H1 (cell line): ENCODE data around the gene MPHOSPH10. TPM values are rescaled to one million over a fixed set of nuclear protein-coding genes. Genes with fewer than 3 reads are reported as not detected.
A peak's percentile ranks its signal among the peaks of the same experiment; 100 is the strongest.

Experiments
- CTCF ChIA-PET: fragments of 300-600 bp; sonication (Branson Sonifier 250); formaldehyde crosslinking; loops from one replicate; lab custom pipeline; 2021; ENCODE audit not compliant: partially characterized antibody; lab: Charles Lee
- POLR2A ChIA-PET: fragments of 300-600 bp; sonication (Branson Sonifier 250); formaldehyde crosslinking; loops from one replicate; lab custom pipeline; 2021; ENCODE audit warnings: inconsistent platforms; ENCODE audit not compliant: partially characterized antibody; lab: Charles Lee
- DNase-seq, 2 experiments: peaks; one replicate each; pipeline versions ENCODE4 v3.0.0 to v3.0.0-alpha.2; 2010 to 2022; ENCODE audit warnings: low spot score in 2 of 2, low read depth in 1 of 2, mixed read lengths in 1 of 2
- FAIRE-seq: peaks from 2 replicates; lab custom pipeline; 2011; peaks lifted over from hg19 to GRCh38; lab: Jason Lieb, UNC
- H2AFZ ChIP-seq: 2 replicates; pipeline ENCODE4 v1.8.1; 2012; ENCODE audit warnings: low read length, inconsistent platforms
- H2AK5ac ChIP-seq: 2 replicates; pipeline ENCODE4 v1.6.1; 2013; ENCODE audit warnings: low read depth, low read length
- H2BK120ac ChIP-seq: replicated peaks from 2 replicates; pipeline ENCODE3; 2013; ENCODE audit warnings: low read depth, low read length, inconsistent platforms
- H2BK12ac ChIP-seq: 2 replicates; pipeline ENCODE4 v1.6.1; 2013; ENCODE audit warnings: low read depth, low read length
- H2BK15ac ChIP-seq: 2 replicates; pipeline ENCODE4 v1.6.1; 2013; ENCODE audit warnings: low read length
- H2BK20ac ChIP-seq: 2 replicates; pipeline ENCODE4 v1.6.1; 2013; ENCODE audit warnings: low read length
- H2BK5ac ChIP-seq: 2 replicates; pipeline ENCODE4 v1.6.1; 2013; ENCODE audit warnings: low read depth, low read length
- H3K14ac ChIP-seq: 2 replicates; pipeline ENCODE4 v1.6.1; 2013; ENCODE audit warnings: inconsistent platforms; ENCODE audit not compliant: insufficient read length
- H3K18ac ChIP-seq: 2 replicates; pipeline ENCODE4 v1.6.1; 2013; ENCODE audit warnings: low read length; ENCODE audit errors: extremely low read depth
- H3K23ac ChIP-seq: 2 replicates; pipeline ENCODE4 v1.6.1; 2013; ENCODE audit warnings: inconsistent platforms; ENCODE audit not compliant: insufficient read length
- H3K23me2 ChIP-seq: 2 replicates; pipeline ENCODE4 v1.6.1; 2013; ENCODE audit warnings: low read depth, low read length
- H3K27ac ChIP-seq: 2 replicates; pipeline ENCODE4 v1.6.1; 2011; ENCODE audit warnings: low read depth, low read length, inconsistent platforms
- H3K27me3 ChIP-seq, 4 experiments: replicated peaks in 1 of 4; 1 replicate in 1 of 4; 2 replicates in 3 of 4; pipeline versions ENCODE4 v1.6.1 to v1.8.1; 2011 to 2013; ENCODE audit warnings: low read length in 3 of 4, mild to moderate bottlenecking in 3 of 4, inconsistent platforms in 2 of 4, mixed read lengths in 2 of 4, moderate library complexity in 1 of 4; ENCODE audit not compliant: control insufficient read depth in 3 of 4, insufficient read depth in 3 of 4; ENCODE audit errors: extremely low read depth in 1 of 4
- H3K36me3 ChIP-seq, 4 experiments: 2 replicates each; pipeline versions ENCODE4 v1.6.1 to v1.8.1; 2011 to 2013; ENCODE audit warnings: mild to moderate bottlenecking in 4 of 4, low read length in 3 of 4, moderate library complexity in 2 of 4, control low read depth in 1 of 4, inconsistent platforms in 1 of 4; ENCODE audit not compliant: insufficient read depth in 4 of 4, control insufficient read depth in 2 of 4
- H3K4ac ChIP-seq: replicated peaks from 2 replicates; pipeline ENCODE3; 2013; ENCODE audit warnings: low read length, low read depth, mixed read lengths, inconsistent platforms; ENCODE audit not compliant: insufficient read length
- H3K4me1 ChIP-seq, 4 experiments: replicated peaks in 1 of 4; 1 replicate in 1 of 4; 2 replicates in 3 of 4; pipeline versions ENCODE4 v1.6.1 to v1.8.1; 2011 to 2013; ENCODE audit warnings: low read length in 3 of 4, inconsistent platforms in 2 of 4, mixed read lengths in 1 of 4; ENCODE audit not compliant: insufficient read depth in 4 of 4, control insufficient read depth in 3 of 4
- H3K4me2 ChIP-seq, 2 experiments: 2 replicates each; pipeline versions ENCODE4 v1.6.1 to v1.8.1; 2011 to 2013; ENCODE audit warnings: low read depth in 2 of 2, low read length in 2 of 2, control low read depth in 1 of 2, inconsistent platforms in 1 of 2, mild to moderate bottlenecking in 1 of 2; ENCODE audit not compliant: insufficient read depth in 1 of 2
- H3K4me3 ChIP-seq, 4 experiments: fragments of 200-600, 300-600 bp in 1 of 4; sonication (generic), shearing (Covaris generic), sonication (Bioruptor Twin) in 1 of 4; 2 replicates each; pipeline versions ENCODE4 v1.5.1 to v1.8.1; 2011 to 2016; ENCODE audit warnings: low read length in 4 of 4, low read depth in 3 of 4, control low read depth in 2 of 4, inconsistent platforms in 2 of 4, mild to moderate bottlenecking in 2 of 4, mixed read lengths in 1 of 4, moderate library complexity in 1 of 4; ENCODE audit not compliant: insufficient read depth in 2 of 4; ENCODE audit errors: extremely low read depth in 1 of 4
- H3K56ac ChIP-seq: replicated peaks from 2 replicates; pipeline ENCODE3; 2013; ENCODE audit warnings: low read depth, mild to moderate bottlenecking, mixed read lengths, low read length, inconsistent platforms; ENCODE audit not compliant: insufficient read length
- H3K79me1 ChIP-seq: 2 replicates; pipeline ENCODE4 v1.6.1; 2013; ENCODE audit warnings: low read depth, low read length, control low read depth
- H3K79me2 ChIP-seq, 2 experiments: 2 replicates each; pipeline versions ENCODE4 v1.6.1 to v1.8.1; 2012 to 2013; ENCODE audit warnings: low read length in 2 of 2, mild to moderate bottlenecking in 2 of 2, inconsistent platforms in 1 of 2; ENCODE audit not compliant: insufficient read depth in 2 of 2, control insufficient read depth in 1 of 2
- H3K9ac ChIP-seq, 4 experiments: replicated peaks in 1 of 4; 1 replicate in 1 of 4; 2 replicates in 3 of 4; pipeline versions ENCODE4 v1.6.1 to v1.8.1; 2011 to 2013; ENCODE audit warnings: low read depth in 3 of 4, low read length in 3 of 4, control low read depth in 2 of 4, mild to moderate bottlenecking in 2 of 4, moderate library complexity in 2 of 4, inconsistent platforms in 1 of 4; ENCODE audit errors: extremely low read depth in 1 of 4
- H3K9me3 ChIP-seq, 2 experiments: 2 replicates each; pipeline versions ENCODE4 v1.6.1 to v1.8.1; 2012 to 2013; ENCODE audit warnings: mild to moderate bottlenecking in 2 of 2, moderate library complexity in 2 of 2, control low read depth in 1 of 2, inconsistent platforms in 1 of 2, low read depth in 1 of 2, low read length in 1 of 2, mixed read lengths in 1 of 2; ENCODE audit not compliant: insufficient read depth in 2 of 2
- H4K20me1 ChIP-seq, 2 experiments: replicated peaks in 1 of 2; 2 replicates each; pipeline versions ENCODE3 to v1.8.1; 2011 to 2013; ENCODE audit warnings: inconsistent platforms in 2 of 2, low read length in 2 of 2, mild to moderate bottlenecking in 1 of 2; ENCODE audit not compliant: insufficient read depth in 2 of 2, control insufficient read depth in 1 of 2
- H4K5ac ChIP-seq: 2 replicates; pipeline ENCODE4 v1.6.1; 2013; ENCODE audit warnings: low read length, low read depth, mixed read lengths, inconsistent platforms; ENCODE audit not compliant: insufficient read length
- H4K8ac ChIP-seq: 2 replicates; pipeline ENCODE4 v1.8.0; 2013; ENCODE audit warnings: mild to moderate bottlenecking, moderate library complexity, low read length, inconsistent platforms; ENCODE audit not compliant: insufficient read depth; ENCODE audit errors: extremely low read depth
- H4K91ac ChIP-seq: replicated peaks from 2 replicates; pipeline ENCODE3; 2013; ENCODE audit warnings: low read length, mixed read lengths, inconsistent platforms; ENCODE audit not compliant: insufficient read length
- EGR1 ChIP-seq: IDR thresholded peaks from 2 replicates; pipeline ENCODE4 v1.6.1; 2011; ENCODE audit warnings: low read depth, low read length, borderline replicate concordance
- WGBS, 2 experiments: shearing (Covaris generic) in 1 of 2; methylation state at CpG; one replicate each; pipeline versions ENCODE4 v1.1.6 to v1.1.7; 2013 to 2015; ENCODE audit warnings: low lambda C conversion rate in 2 of 2, mixed read lengths in 2 of 2, inconsistent platforms in 1 of 2, low coverage in 1 of 2, missing lambda C conversion rate in 1 of 2; ENCODE audit not compliant: insufficient replicate concordance in 2 of 2, insufficient coverage in 1 of 2, insufficient read length in 1 of 2; ENCODE audit errors: extremely low coverage in 1 of 2, missing lambda C conversion rate in 1 of 2; 5-methylcytosine and 5-hydroxymethylcytosine counted together
- polyA plus RNA-seq, 7 experiments: library from polyadenylated mRNA; depleted of rRNA in 3 of 7; stranded (reverse) in 5 of 7; unstranded in 2 of 7; fragments of >200 nt in 5 of 7; fragments of 200-250 nt in 2 of 7; gene quantifications; 1 replicate in 5 of 7; 2 replicates in 1 of 7; 4 replicates in 1 of 7; pipeline versions ENCODE4 v1.2.1 to v1.2.3, GENCODE V29; 2011 to 2013; ENCODE audit warnings: missing spikeins in 2 of 7, mixed read lengths in 2 of 7
- total RNA-seq: library from RNA; stranded (reverse); fragmentation: NEBNext Ultra II Directional; extraction: Animal tissue kit (Norgen Biotek cat#: 25700); gene quantifications from 2 replicates; pipeline ENCODE4 v1.2.1, GENCODE V29; 2021
- TF ChIP-seq, protein P1 (sequence below), 3 experiments: IDR thresholded peaks; 1 replicate in 2 of 3; 2 replicates in 1 of 3; pipeline versions ENCODE4 v1.5.1 to v1.6.1; 2011; ENCODE audit warnings: low read length in 3 of 3, mild to moderate bottlenecking in 3 of 3, inconsistent platforms in 2 of 3, low read depth in 1 of 3, moderate library complexity in 1 of 3; ENCODE audit not compliant: insufficient read depth in 1 of 3; ENCODE audit errors: control extremely low read depth in 1 of 3

Gene MPHOSPH10
- total and polyA plus RNA-seq, 2 of the 8 experiments (the other 6 are each of a cell fraction or from before 2014, with no cell fraction given): 4.5 to 39.1 TPM

- 83% methylated on average over 3 of the region's 3 CpGs; no CpG with 5 or more reads in 1 of the 2 experiments for WGBS, 2 experiments
- Histone ChIP-seq H3K23ac (no peak overlapping the region), H3K18ac (no peak overlapping the region), H2AFZ (no peak overlapping the region), H2AK5ac (no peak overlapping the region), H3K9me3 (no peaks in the 10 kb centered on the region), H2BK5ac (no peak overlapping the region), H3K4me1 (no peaks in the 10 kb centered on the region), H4K91ac (no peak overlapping the region), H3K9ac (no peak overlapping the region), H4K8ac (no peak overlapping the region), H3K4me2 (no peak overlapping the region), H3K14ac (no peak overlapping the region), H4K5ac (no peak overlapping the region), H3K27me3 (no peaks in the 10 kb centered on the region; a peak in 1 of 7 replicates), H3K23me2 (no peaks in the 10 kb centered on the region), H4K20me1 (peaks cover 2 to 6% of the 10 kb centered on the region in 2 experiments), H3K79me1 (no peaks in the 10 kb centered on the region), H2BK20ac (no peak overlapping the region), H2BK15ac (no peak overlapping the region), H2BK120ac (no peak overlapping the region), H3K4me3 (no peak overlapping the region), H3K4ac (no peak overlapping the region), H3K27ac (no peak overlapping the region), H3K56ac (no peak overlapping the region), H3K36me3 (peaks cover 14 to 45% (median 33%) of the 10 kb centered on the region in 4 experiments), H2BK12ac (no peak overlapping the region), H3K79me2 (no peaks in the 10 kb centered on the region)
- no peak for DNase-seq
- ChIA-PET CTCF (interaction anchor here (1.0 to 4.6 kb wide), 9 partner anchors 10 to 143 kb away, joined by 3 to 14 read pairs (median 5); no protein-coding TSS in a partner anchor), POLR2A (interaction anchor here (0.9 to 1.5 kb wide), 4 partner anchors 17 to 356 kb away, joined by 3 to 4 read pairs (median 3); partner anchors contain the start of gene NAGK)
- FAIRE-seq: no peak
- TF ChIP-seq EGR1: no peak
- TF ChIP-seq, protein P1, sequence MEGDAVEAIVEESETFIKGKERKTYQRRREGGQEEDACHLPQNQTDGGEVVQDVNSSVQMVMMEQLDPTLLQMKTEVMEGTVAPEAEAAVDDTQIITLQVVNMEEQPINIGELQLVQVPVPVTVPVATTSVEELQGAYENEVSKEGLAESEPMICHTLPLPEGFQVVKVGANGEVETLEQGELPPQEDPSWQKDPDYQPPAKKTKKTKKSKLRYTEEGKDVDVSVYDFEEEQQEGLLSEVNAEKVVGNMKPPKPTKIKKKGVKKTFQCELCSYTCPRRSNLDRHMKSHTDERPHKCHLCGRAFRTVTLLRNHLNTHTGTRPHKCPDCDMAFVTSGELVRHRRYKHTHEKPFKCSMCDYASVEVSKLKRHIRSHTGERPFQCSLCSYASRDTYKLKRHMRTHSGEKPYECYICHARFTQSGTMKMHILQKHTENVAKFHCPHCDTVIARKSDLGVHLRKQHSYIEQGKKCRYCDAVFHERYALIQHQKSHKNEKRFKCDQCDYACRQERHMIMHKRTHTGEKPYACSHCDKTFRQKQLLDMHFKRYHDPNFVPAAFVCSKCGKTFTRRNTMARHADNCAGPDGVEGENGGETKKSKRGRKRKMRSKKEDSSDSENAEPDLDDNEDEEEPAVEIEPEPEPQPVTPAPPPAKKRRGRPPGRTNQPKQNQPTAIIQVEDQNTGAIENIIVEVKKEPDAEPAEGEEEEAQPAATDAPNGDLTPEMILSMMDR (IDR thresholded peaks at IDR 0.05; ENCODE audit: control extremely low read depth in 1 of 3, insufficient read depth in 1 of 3, low read depth in 1 of 3, low read length in 3 of 3): peak in 1 of 3 experiments; percentile 29; a peak in 1 of 4 replicates
Observed at GRCh38 chr2:71150082-71150816, 19.8 kb downstream of the MPHOSPH10 start.
